ENCODE data around the gene TBX6.

GRCh38 chr16:30115238-30115637 lies 23.5 kb upstream of the TBX6 start:
- TF ChIP-seq YY1 (IDR thresholded peaks at IDR 0.05; ENCODE audit: low read depth, low read length) (no peak), USF2 (IDR thresholded peaks at IDR 0.05; ENCODE audit: borderline replicate concordance, low read depth, low read length) (no peak), MXI1 (IDR thresholded peaks at IDR 0.05; ENCODE audit: low read depth, low read length) (no peak), ZBTB4 (CRISPR knock-in tag; IDR thresholded peaks at IDR 0.05) (no peak), PRDM15 (CRISPR knock-in tag; IDR thresholded peaks at IDR 0.05) (no peak), FOS (IDR thresholded peaks at IDR 0.05; ENCODE audit: borderline replicate concordance, extremely low read depth, insufficient read length) (no peak), SP1 (IDR thresholded peaks at IDR 0.05; ENCODE audit: low read depth, low read length) (no peak), CTCF (IDR thresholded peaks at IDR 0.05 in 2 of 3, conservative IDR thresholded peaks at IDR 0.05 in 1 of 3; ENCODE audit: control insufficient read depth in 2 of 3, extremely low read depth in 1 of 3, insufficient read depth in 1 of 3, low read depth in 3 of 3, low read length in 3 of 3) (no peak)
- TF ChIP-seq, protein P1, sequence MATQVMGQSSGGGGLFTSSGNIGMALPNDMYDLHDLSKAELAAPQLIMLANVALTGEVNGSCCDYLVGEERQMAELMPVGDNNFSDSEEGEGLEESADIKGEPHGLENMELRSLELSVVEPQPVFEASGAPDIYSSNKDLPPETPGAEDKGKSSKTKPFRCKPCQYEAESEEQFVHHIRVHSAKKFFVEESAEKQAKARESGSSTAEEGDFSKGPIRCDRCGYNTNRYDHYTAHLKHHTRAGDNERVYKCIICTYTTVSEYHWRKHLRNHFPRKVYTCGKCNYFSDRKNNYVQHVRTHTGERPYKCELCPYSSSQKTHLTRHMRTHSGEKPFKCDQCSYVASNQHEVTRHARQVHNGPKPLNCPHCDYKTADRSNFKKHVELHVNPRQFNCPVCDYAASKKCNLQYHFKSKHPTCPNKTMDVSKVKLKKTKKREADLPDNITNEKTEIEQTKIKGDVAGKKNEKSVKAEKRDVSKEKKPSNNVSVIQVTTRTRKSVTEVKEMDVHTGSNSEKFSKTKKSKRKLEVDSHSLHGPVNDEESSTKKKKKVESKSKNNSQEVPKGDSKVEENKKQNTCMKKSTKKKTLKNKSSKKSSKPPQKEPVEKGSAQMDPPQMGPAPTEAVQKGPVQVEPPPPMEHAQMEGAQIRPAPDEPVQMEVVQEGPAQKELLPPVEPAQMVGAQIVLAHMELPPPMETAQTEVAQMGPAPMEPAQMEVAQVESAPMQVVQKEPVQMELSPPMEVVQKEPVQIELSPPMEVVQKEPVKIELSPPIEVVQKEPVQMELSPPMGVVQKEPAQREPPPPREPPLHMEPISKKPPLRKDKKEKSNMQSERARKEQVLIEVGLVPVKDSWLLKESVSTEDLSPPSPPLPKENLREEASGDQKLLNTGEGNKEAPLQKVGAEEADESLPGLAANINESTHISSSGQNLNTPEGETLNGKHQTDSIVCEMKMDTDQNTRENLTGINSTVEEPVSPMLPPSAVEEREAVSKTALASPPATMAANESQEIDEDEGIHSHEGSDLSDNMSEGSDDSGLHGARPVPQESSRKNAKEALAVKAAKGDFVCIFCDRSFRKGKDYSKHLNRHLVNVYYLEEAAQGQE (IDR thresholded peaks at IDR 0.05; ENCODE audit: low read depth, low read length), result no peak

All from GM12878 (cell line).